Activated CD8-positive, alpha-beta memory T cell treated with anti-CD3 and anti-CD28 coated beads for 4 hours (primary cell): Measurements from ENCODE around the gene PTPRR.

Experiments
- DNase-seq, 2 donors: peaks; one replicate each; pipeline ENCODE4 v3.0.0-alpha.2; 2020; ENCODE audit warnings: low read depth in 2 of 2

PTPRR gene

DNA sequence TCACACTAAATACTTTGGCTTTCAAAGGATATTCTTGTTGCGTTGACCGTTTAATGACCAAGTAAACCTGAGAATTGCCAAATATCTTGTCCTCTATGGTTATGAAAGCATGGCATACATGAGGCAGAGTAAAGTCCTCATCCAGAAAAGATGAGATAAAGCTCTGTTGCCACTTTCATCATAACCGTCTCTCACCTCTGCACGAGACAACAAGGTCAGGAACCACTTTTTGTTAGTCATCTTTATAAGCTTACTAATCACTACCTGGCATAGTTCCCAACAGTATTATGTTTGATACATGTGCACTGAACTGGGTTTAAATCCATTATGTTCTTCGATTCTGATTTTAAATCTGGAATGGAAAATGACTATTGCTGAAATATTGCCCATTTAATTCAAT is 314.6 kb downstream of the PTPRR start:
- DNase-seq, result no peak

DNA sequence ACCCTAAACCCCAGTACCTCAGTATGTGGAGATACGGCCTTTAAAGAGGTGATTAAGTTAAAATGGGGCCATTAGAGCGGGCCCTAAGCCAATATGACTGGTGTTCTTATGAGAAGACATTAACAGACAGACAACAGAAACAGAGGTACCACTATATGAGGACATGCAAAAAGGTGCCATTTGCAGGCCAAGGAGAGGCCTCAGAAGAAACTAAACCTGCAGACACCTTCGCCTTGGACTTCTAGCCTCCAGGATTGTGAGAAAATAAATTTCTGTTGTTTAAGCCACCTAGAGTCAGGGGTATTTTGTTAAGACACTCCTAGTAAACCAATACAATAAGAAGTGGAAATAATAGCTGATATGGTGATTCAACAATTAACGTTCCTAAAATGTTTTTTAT is 315.9 kb downstream of the PTPRR start:
- no peak for DNase-seq

DNA sequence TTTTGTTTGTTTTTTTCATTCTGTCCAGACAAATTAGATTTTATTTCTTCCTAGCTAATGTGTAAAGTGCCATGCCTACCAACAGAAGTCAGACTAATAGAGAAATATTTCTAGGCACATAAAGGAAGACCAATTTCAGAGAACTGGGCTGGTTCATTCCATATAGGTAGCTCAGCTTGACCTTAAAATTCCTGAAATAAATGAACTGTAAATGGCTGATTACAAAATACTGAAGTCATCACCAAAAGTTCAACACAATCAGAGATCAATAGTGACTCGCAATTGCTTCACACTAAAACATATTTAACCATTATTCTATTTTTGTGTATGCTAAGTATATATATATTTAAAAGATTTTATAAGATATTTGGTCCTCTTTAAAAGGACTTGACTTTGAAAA is 317.5 kb downstream of the PTPRR start:
- no peak for DNase-seq

DNA sequence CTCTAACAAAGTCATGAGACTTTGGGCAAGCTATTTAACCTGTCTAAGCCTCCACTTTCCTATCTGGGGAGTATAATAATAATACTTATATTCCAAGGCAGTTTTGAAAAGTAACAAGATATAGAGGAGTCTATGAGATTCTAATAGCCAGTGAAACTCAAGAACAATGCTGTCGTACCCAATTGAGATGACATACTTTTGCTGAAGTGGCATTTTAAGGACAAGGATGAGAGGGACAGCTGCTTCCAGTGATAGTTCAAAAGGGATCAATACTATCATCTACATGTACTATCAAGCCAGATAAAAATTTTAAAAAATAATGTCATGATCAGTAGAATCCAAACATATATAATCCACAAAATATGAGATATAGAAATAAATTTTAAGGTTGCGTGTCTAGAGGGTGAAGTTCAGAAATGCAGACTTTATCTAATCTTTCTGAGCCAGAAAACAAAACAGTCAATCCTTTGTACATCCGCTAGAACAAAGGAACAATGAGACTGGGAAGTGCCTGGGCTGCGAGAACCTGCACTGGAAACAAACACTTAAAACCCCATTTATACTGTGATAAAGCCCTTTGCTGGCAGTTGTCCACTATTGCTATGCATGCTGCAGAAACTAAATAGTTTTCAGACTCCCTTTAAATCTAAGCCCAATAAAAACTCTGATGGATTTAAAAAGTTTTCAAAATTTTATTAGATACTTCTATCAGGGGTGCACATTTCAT is 321.9 kb downstream of the PTPRR start:
- DNase-seq, result no peak

DNA sequence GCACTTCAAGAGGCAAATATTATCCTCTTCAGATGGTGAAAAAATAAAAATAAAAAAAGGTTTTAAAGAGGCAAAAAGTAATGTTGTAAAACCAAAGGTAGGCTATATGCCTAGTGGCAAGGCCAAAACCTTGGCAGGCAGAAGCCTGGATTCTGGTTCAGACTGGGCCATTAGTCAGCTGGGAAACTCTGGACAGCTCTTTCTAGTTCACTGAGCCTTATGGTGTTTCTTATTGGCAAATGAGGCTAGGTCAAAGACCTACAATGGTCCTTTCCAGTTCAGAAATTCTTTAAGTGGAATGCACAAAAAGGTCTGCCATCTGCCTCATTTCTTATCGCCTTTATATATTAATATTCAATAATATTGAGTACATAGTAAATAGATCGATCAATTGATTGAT is 327.9 kb downstream of the PTPRR start:
- no peak for DNase-seq

DNA sequence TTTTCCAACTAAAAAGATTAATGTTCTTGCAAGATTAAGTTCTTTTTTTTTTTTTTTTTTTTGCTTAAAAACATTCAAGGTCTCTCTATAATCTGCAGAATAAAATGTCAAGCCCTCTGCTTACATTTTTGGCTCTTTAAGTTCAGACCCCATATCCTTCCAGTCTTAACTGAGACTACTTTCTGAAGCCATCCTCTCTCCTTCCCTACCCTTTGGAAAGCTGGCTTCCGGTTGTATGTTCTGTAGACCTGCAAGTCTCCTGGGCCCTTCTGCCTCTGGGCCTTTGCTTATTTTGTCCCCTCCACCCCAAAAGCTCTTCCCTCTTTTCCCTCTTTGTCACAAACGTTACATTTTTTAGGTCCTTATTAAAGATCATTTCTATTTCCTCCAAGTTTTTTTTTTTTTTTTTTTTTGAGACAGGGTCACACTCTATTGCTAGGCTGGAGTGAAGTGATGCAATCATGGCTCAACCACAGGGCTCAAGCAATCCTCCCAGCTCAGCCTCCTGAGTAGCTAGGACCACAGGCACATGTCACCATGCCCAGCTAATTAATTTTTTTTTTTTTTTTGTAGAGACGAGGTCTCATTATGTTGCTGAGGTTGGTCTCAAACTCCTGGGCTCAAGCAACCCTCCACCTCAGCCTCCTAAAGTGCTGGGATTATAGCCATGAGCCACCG is 329.9 kb downstream of the PTPRR start:
- no peak for DNase-seq

DNA sequence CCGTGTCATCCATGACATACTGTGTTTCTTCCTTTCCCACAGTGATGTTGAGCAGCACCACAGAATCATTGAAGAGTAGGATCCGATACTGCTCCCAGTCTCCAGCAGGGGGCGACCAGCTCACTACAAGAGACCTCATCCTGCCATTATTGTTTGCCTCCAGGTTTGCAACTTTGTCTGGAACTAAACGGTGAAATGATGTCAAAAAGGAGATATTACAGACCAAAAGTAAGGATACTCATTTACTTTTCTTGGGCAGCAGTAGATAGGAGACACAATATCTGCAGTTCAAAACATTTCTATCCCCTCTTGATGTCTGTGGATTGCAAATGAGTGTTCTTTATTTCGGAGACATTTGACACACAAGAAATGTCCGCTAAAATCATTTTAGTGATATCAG is 330.5 kb downstream of the PTPRR start:
- no peak for DNase-seq
